MM.1S (cell line): ENCODE measurements around the gene TFF2.

Experiments used
- DNase-seq: peaks from one replicate; pipeline ENCODE4 v3.0.0-alpha.2; 2015
- H2AFZ ChIP-seq: fragments of 300-600 bp; sonication (generic); 2 replicates; pipeline ENCODE4 v1.6.0; 2016; ENCODE audit warnings: antibody characterized with exemption, low read length
- H3F3A ChIP-seq: fragments of 300-600 bp; sonication (generic); 2 replicates; pipeline ENCODE4 v1.6.1; 2016; ENCODE audit warnings: mild to moderate bottlenecking, antibody characterized with exemption, low read length, moderate library complexity, mixed read lengths; ENCODE audit not compliant: insufficient read depth
- H3K27ac ChIP-seq: fragments of 300-600 bp; sonication (generic); 2 replicates; pipeline ENCODE4 v1.5.1; 2016; ENCODE audit warnings: mild to moderate bottlenecking, low read length
- H3K27me3 ChIP-seq: fragments of 300-600 bp; sonication (generic); replicated peaks from 2 replicates; pipeline ENCODE4 v1.6.0; 2016; ENCODE audit warnings: low read length; ENCODE audit not compliant: insufficient read depth
- H3K36me3 ChIP-seq: fragments of 300-600 bp; sonication (generic); replicated peaks from 2 replicates; pipeline ENCODE4 v1.6.1; 2016; ENCODE audit warnings: mild to moderate bottlenecking, low read length, mixed read lengths; ENCODE audit not compliant: insufficient read depth
- H3K4me1 ChIP-seq: fragments of 300-600 bp; sonication (generic); 2 replicates; pipeline ENCODE4 v1.6.1; 2016; ENCODE audit warnings: low read length, mixed read lengths
- H3K4me2 ChIP-seq: fragments of 300-600 bp; sonication (generic); 2 replicates; pipeline ENCODE4 v1.6.0; 2016; ENCODE audit warnings: low read depth, low read length
- H3K4me3 ChIP-seq: fragments of 300-600 bp; sonication (generic); 2 replicates; pipeline ENCODE4 v1.5.1; 2016; ENCODE audit warnings: low read length, mixed read lengths
- H3K79me2 ChIP-seq: fragments of 300-600 bp; sonication (generic); 2 replicates; pipeline ENCODE4 v1.6.1; 2016; ENCODE audit warnings: mixed run types, low read length, mixed read lengths
- H3K9ac ChIP-seq: fragments of 300-600 bp; sonication (generic); 2 replicates; pipeline ENCODE4 v1.6.1; 2016; ENCODE audit warnings: low read length, mixed read lengths
- H3K9me2 ChIP-seq: fragments of 300-600 bp; sonication (generic); replicated peaks from 2 replicates; pipeline ENCODE4 v1.6.1; 2016; ENCODE audit warnings: mild to moderate bottlenecking, low read length, mixed read lengths; ENCODE audit not compliant: insufficient read depth
- H3K9me3 ChIP-seq: fragments of 300-600 bp; sonication (generic); replicated peaks from 2 replicates; pipeline ENCODE4 v1.6.1; 2016; ENCODE audit warnings: mild to moderate bottlenecking, low read length, mixed read lengths; ENCODE audit not compliant: insufficient read depth
- H4K20me1 ChIP-seq: fragments of 300-600 bp; sonication (generic); 2 replicates; pipeline ENCODE4 v1.6.1; 2016; ENCODE audit warnings: mild to moderate bottlenecking, low read length, moderate library complexity, mixed read lengths; ENCODE audit not compliant: insufficient read depth
- EZH2 ChIP-seq: fragments of 300-600 bp; sonication (generic); optimal IDR thresholded peaks from 2 replicates; pipeline ENCODE3; 2017; ENCODE audit warnings: low read depth, mild to moderate bottlenecking, antibody characterized with exemption, low read length, mixed read lengths
- EZH2phosphoT487 ChIP-seq: fragments of 300-600 bp; sonication (generic); IDR thresholded peaks from 2 replicates; pipeline ENCODE4 v1.6.1; 2018; ENCODE audit warnings: antibody characterized with exemption, low read length
- TF ChIP-seq, protein P1 (sequence below): fragments of 300-600 bp; sonication (generic); IDR thresholded peaks from 2 replicates; pipeline ENCODE4 v1.5.1; 2016; ENCODE audit warnings: antibody characterized with exemption, low read length, mixed read lengths

The TFF2 gene

DNA sequence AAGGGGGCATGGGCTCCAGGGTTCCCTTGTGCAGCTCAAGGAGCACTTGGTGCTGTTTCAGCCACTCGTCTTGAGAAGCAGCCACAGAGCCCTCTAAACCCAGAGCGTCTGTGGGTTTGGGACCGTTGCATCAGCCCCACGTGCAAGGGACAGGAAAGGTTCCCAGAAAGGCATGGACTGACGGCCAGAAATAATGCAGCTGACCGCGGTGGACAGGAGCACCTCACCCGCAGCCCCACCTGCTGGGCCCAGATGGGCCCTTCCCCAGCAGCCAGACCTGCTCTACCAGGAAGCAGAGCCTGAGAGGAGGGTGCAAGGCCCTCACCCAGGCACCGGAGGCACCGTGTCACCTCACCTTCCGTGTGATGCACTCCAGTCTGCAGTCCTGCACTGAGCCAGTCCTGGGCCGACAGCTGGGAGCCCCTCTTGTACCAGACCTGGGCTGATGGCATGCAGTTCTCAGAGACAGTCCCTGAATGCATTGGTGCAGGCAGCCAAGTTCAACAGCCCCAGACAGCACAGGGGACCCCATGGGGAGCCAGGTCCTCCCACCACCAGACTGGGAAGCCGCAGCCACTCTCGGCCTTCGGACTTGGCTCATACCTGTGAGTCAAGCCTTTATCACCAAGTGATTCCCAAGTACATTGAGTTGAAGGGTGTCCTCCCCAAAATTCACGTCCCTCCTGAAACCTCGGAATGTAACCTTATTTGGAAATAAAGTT, 30.8 kb downstream of the TFF2 start:
- no peaks in the 10 kb centered on the region for H3K9me3 ChIP-seq
- no peaks in the 10 kb centered on the region for H3K79me2 ChIP-seq
- no peak overlapping the region for H3K4me2 ChIP-seq
- no peaks in the 10 kb centered on the region for H3K4me1 ChIP-seq
- no peaks in the 10 kb centered on the region for H4K20me1 ChIP-seq
- DNase-seq = no peak
- H2AFZ ChIP-seq = no peak overlapping the region
- no peaks in the 10 kb centered on the region for H3K36me3 ChIP-seq
- H3K9ac ChIP-seq = no peak overlapping the region
- no peak overlapping the region for H3K4me3 ChIP-seq
- H3F3A ChIP-seq = no peaks in the 10 kb centered on the region
- no peaks in the 10 kb centered on the region for H3K9me2 ChIP-seq
- TF ChIP-seq, protein P1, sequence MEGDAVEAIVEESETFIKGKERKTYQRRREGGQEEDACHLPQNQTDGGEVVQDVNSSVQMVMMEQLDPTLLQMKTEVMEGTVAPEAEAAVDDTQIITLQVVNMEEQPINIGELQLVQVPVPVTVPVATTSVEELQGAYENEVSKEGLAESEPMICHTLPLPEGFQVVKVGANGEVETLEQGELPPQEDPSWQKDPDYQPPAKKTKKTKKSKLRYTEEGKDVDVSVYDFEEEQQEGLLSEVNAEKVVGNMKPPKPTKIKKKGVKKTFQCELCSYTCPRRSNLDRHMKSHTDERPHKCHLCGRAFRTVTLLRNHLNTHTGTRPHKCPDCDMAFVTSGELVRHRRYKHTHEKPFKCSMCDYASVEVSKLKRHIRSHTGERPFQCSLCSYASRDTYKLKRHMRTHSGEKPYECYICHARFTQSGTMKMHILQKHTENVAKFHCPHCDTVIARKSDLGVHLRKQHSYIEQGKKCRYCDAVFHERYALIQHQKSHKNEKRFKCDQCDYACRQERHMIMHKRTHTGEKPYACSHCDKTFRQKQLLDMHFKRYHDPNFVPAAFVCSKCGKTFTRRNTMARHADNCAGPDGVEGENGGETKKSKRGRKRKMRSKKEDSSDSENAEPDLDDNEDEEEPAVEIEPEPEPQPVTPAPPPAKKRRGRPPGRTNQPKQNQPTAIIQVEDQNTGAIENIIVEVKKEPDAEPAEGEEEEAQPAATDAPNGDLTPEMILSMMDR = no peak
- TF ChIP-seq EZH2phosphoT487 = no peak
- TF ChIP-seq EZH2 = no peak
- H3K27me3 ChIP-seq = peaks cover 99% of the 10 kb centered on the region
- no peak overlapping the region for H3K27ac ChIP-seq

DNA sequence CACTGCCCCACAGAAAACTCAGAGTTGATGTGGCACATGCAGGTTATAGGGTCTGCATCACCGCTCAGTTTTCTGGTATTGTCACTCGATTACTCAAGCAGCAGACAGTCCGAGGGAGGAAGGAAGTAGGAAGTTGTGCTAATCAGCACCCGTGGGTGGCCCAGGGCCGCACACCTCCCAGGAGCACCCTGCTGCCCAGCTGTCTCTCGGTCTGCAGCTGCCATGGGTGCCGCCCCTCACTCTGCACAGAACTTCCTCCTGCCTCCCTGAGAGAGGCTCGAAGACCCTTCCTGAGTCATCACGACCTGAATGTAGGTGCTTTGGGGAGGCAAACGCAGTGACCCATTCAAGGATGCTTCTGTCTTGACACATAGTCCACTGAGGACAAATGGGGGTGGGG, 31.4 kb downstream of the TFF2 start:
- DNase-seq = no peak
- H3K4me2 ChIP-seq = no peak overlapping the region
- no peak overlapping the region for H3K4me3 ChIP-seq

DNA sequence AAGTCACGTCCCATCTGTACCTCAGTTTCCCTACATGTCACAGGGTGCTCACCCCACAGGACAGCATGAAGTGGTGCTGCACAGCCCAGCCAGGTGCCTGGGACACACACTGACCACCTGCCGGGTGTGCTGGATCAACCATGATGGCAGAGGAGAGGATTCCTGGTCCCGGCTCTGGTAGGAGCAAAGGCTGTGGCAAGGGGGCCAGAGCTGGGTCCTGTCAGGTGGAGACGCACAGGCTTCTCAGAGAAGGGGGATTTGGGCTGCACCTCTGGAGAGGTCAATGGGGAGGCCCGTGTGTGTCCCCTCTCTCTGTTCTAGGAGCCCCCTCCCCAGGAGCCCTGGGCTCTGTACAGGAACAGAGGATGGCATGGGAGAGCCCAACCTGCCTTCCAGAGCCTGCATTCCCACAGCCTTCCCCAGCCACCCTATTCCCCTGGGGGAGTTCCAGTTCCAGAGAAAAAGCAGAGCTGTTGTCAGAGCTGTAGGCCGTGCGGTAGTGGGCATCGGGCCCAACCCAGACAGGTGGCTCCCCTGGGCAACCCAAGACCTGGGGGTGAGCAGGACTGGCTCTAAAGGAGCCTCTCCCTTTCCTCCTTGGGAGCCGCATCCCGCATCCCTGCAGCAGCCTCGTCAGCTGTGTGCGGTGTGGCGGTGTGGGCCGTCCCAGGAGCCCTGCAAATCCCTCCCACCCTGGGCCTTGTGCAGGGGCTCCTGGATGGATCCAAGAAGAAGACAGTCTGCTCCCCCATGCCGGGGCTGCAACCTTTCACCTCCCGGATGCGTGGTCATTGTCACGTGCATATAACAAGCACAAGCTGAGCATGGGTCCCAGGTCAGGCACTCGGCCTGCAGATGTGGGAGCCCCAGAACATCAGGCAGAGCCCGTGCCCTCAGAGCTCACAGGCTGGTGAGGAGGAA, 32.7 kb downstream of the TFF2 start:
- Histone ChIP-seq H3K27me3 (peaks cover 99% of the 10 kb centered on the region), H3K9me3 (no peaks in the 10 kb centered on the region), H3F3A (no peaks in the 10 kb centered on the region), H3K9ac (no peak overlapping the region), H3K4me2 (no peak overlapping the region), H3K4me3 (no peak overlapping the region), H3K4me1 (no peaks in the 10 kb centered on the region), H3K9me2 (no peaks in the 10 kb centered on the region), H4K20me1 (no peaks in the 10 kb centered on the region), H3K27ac (no peak overlapping the region), H3K79me2 (no peaks in the 10 kb centered on the region), H2AFZ (no peak overlapping the region), H3K36me3 (no peaks in the 10 kb centered on the region)
- no peak for DNase-seq
- TF ChIP-seq EZH2phosphoT487 (no peak), EZH2 (no peak)
- TF ChIP-seq, protein P1 = no peak

More for the DNA sequence above, 31.4 kb downstream of the TFF2 start:
- no peaks in the 10 kb centered on the region for H4K20me1 ChIP-seq
- H3K4me1 ChIP-seq = no peaks in the 10 kb centered on the region
- no peak overlapping the region for H3K9ac ChIP-seq
- no peaks in the 10 kb centered on the region for H3F3A ChIP-seq
- peaks cover 99% of the 10 kb centered on the region for H3K27me3 ChIP-seq
- no peaks in the 10 kb centered on the region for H3K36me3 ChIP-seq
- TF ChIP-seq EZH2phosphoT487 = no peak
- TF ChIP-seq EZH2 = no peak
- TF ChIP-seq, protein P1 = no peak
- no peaks in the 10 kb centered on the region for H3K79me2 ChIP-seq
- H3K9me3 ChIP-seq = no peaks in the 10 kb centered on the region
- no peak overlapping the region for H3K27ac ChIP-seq
- no peaks in the 10 kb centered on the region for H3K9me2 ChIP-seq
- no peak overlapping the region for H2AFZ ChIP-seq
